Activated CD4-positive, CD25-positive, alpha-beta regulatory T cell treated with anti-CD3 and anti-CD28 coated beads, Interleukin-2, amount 50 U/mL, for 16 hours (primary cell): ENCODE measurements around the gene FCHO2.

Experiments used
- DNase-seq: peaks from one replicate; pipeline ENCODE4 v3.0.0-alpha.2; 2020; ENCODE audit warnings: low read depth, low spot score

FCHO2 gene

GRCh38 chr5:73135021-73135420 is 179.2 kb downstream of the FCHO2 start:
- no peak for DNase-seq

- DNase-seq, result no peak
Measured at GRCh38 chr5:73135429-73136054, 179.7 kb downstream of the FCHO2 start.

- DNase-seq, result no peak
Measured at GRCh38 chr5:73136055-73136562, 180.3 kb downstream of the FCHO2 start.

GRCh38 chr5:73137563-73138530 is 182.0 kb downstream of the FCHO2 start:
- no peak for DNase-seq

GRCh38 chr5:73139485-73139884 is 183.6 kb downstream of the FCHO2 start:
- no peak for DNase-seq
